T-helper 1 cell treated with Interleukin-12 subunit alpha and Interleukin-12 subunit beta and Interleukin-4 antibody, amounts not matched to agents 30 μg/mL and 1 μg/mL, for 36 hours (primary cell): Measurements from ENCODE around the gene RUFY3.
"Not testable (repeated sequence)": the region's sequence is repeated elsewhere in the genome, so short reads cannot be mapped to it uniquely, and the experiment has no call there.

ENCODE experiments used
- H3K27ac Mint-ChIP-seq: one replicate; pipeline ENCODE4 v1.8.0; 2021; ENCODE audit warnings: mild to moderate bottlenecking, mixed read lengths
- H3K27me3 Mint-ChIP-seq: one replicate; pipeline ENCODE4 v1.8.0; 2021; ENCODE audit warnings: low read depth, mixed read lengths
- H3K36me3 Mint-ChIP-seq: one replicate; pipeline ENCODE4 v1.8.0; 2021; ENCODE audit warnings: low read depth, mixed read lengths
- H3K4me1 Mint-ChIP-seq: one replicate; pipeline ENCODE4 v1.8.0; 2021; ENCODE audit warnings: low read depth, mixed read lengths
- H3K4me3 Mint-ChIP-seq: one replicate; pipeline ENCODE4 v1.8.0; 2021; ENCODE audit warnings: mild to moderate bottlenecking, moderate library complexity, mixed read lengths
- H3K9me3 Mint-ChIP-seq: one replicate; pipeline ENCODE4 v1.8.0; 2021; ENCODE audit warnings: mixed read lengths

Gene RUFY3

DNA sequence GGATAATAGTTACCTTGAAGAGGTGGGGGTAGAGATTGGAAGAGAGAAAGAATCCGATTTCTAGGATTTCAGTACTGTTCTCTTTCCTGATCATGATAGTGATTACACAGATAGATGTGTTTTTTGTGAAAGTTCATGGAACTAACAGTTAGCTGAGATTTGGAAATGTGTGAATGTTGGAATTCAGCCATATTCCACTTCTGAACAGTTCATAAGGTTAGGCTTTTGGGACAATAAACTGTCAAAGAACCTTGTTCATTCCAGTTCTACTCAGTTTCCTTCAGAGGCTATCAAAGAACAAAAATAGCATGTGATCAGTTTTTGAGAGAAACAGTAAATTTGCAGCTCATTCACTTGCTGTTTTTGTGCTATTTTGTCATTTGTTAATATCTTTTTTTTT lies 43.6 kb downstream of the RUFY3 start:
- H3K27ac Mint-ChIP-seq = no peak overlapping the region
- no peaks in the 10 kb centered on the region for H3K27me3 Mint-ChIP-seq
- no peaks in the 10 kb centered on the region for H3K4me1 Mint-ChIP-seq
- no peaks in the 10 kb centered on the region for H3K9me3 Mint-ChIP-seq
- no peak overlapping the region for H3K4me3 Mint-ChIP-seq
- peaks cover 4% of the 10 kb centered on the region for H3K36me3 Mint-ChIP-seq

DNA sequence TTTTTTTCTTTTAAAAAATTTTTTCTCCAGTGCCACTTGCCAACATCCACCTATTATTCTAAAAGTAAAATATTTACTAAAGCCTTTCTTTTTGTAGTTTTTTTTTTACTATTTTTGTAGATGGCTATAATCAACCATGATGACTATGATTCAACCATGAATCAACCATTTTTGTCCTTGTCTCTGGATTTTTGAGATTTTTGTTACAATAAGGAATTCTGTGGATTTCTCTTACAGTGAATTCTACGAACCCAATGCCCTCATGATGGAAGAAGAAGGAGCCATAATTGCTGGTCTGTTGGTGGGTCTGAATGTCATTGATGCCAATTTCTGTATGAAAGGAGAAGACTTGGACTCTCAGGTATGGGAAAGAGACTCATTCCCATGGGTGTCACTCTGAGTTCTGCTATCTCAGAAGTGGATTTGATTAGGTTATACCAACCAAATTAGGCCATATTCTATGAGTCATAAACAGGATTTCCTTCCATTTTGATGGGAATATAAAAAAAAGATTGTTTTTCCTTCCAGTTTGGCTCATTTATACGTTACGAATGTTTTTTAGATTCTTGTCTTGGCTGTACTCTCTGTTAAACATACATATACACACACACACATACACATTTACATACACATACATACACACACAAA lies 46.7 kb downstream of the RUFY3 start:
- peaks cover 4% of the 10 kb centered on the region for H3K36me3 Mint-ChIP-seq
- H3K27me3 Mint-ChIP-seq = no peaks in the 10 kb centered on the region
- H3K4me1 Mint-ChIP-seq = no peaks in the 10 kb centered on the region
- no peak overlapping the region for H3K4me3 Mint-ChIP-seq
- no peaks in the 10 kb centered on the region for H3K9me3 Mint-ChIP-seq
- no peak overlapping the region for H3K27ac Mint-ChIP-seq

DNA sequence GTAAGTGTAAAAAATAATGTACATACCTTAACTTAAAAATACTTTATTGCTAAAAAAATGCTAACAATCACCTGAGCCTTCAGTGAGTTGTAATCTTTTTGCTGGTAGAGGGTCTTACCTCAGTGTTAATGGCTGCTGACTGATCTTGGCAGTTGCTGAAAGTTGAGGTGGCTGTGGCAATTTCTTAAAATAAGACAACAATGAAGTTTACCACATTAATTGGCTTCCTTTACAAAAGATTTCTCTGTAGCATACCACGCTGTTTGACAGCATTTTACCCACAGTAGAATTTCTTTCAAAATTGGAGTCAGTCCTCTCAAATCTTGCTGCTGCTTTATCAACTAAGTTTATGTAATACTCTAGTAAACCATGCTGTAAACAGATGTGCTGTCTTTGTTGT lies 47.6 kb downstream of the RUFY3 start:
- not testable (repeated sequence) for H3K4me1 Mint-ChIP-seq, H3K36me3 Mint-ChIP-seq, H3K27me3 Mint-ChIP-seq, H3K27ac Mint-ChIP-seq, H3K9me3 Mint-ChIP-seq, H3K4me3 Mint-ChIP-seq

DNA sequence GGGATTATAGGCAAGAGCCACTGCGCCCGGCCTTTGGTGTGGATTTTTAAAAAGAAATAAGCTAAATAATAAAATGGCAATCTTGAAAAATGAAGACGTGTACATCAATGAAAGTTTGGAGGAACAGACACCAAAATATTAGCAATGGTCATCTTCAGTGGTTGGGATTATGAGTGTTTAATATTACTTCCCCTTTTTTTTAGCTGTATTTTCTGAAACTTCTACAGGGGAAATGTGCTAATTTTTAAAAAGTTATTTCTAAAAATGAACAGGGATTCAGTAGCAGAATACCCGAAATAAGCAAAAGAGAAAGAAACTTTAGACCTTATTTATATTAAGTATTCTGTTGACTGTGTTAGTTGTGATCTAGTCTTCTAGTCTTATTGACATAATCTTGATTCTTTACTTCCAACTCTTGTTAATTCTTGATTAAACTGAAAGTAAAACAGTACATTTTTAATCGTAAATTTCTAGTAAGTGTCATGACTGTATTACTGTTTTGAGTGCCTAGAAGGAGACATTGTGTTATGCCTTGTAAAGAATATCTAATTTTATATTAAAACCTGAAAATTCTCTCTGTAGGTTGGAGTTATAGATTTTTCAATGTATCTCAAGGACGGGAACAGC lies 51.3 kb downstream of the RUFY3 start:
- Mint-ChIP-seq H3K4me3 (no peak overlapping the region), H3K27me3 (no peaks in the 10 kb centered on the region), H3K4me1 (no peaks in the 10 kb centered on the region), H3K9me3 (no peaks in the 10 kb centered on the region), H3K36me3 (no peaks in the 10 kb centered on the region), H3K27ac (no peak overlapping the region)

DNA sequence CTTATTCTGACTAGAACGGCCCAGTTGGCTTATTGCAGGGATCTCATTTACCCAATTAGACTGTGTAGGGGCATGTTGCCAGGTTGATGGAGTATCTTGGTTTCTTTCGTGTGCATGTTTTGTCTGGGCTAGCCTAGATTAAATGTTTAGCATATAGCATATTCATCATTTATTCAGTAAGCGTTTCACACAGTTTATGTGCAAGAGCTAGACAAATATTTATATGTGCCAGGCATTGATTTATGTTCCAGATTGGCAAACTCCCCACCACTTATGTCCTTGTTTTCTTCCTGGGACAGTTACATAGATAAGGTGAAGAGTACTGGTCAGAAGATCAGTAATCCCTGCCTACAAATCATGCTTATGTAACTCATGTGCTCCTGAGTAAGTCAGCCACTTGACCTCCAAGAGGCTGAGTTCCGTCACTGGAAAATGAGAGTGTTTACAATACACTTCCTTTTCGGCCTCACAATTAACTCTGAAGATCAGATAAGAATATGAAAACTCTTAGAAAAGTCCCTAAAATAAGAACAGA lies 57.2 kb downstream of the RUFY3 start:
- H3K4me3 Mint-ChIP-seq = no peak overlapping the region
- no peaks in the 10 kb centered on the region for H3K4me1 Mint-ChIP-seq
- no peaks in the 10 kb centered on the region for H3K9me3 Mint-ChIP-seq
- H3K27ac Mint-ChIP-seq = no peak overlapping the region
- no peaks in the 10 kb centered on the region for H3K27me3 Mint-ChIP-seq
- H3K36me3 Mint-ChIP-seq = no peaks in the 10 kb centered on the region

DNA sequence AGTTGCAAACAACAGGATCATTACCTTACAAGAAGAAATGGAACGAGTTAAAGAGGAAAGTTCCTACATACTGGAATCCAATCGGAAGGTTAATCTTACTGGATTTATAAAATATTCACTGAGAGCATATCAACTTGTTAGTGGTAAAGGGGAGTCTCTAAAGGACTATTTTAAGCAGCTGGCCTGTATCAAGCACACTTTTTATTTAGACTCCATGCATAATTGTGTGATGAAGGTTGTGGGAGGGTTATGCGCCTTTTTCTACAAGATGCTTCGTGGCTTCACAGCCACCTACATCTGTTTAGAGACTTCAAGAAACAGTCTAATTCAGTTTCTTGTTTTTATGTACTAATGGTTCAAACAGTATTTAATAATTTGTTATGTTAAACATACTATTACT lies 61.3 kb downstream of the RUFY3 start:
- Mint-ChIP-seq H3K36me3 (no peaks in the 10 kb centered on the region), H3K27ac (no peak overlapping the region), H3K4me3 (no peak overlapping the region), H3K4me1 (no peaks in the 10 kb centered on the region), H3K27me3 (no peaks in the 10 kb centered on the region), H3K9me3 (no peaks in the 10 kb centered on the region)

DNA sequence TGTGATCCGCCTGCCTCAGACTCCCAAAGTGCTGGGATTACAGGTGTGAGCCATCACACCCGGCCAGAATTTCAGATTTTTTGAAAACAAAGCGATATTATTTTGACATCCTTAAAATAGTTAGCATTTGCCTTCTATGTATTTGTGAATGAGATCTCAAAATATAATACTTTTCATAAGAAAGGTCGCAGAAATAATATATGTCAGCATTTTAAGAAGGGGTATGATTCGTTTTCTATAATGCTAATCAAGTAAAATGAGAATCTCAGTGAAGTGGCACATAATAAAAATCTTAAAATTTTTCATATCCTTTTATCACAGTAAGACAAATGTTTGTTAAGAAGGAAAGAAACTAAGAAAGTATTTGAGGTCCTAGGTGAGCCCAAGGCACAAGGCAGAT lies 65.7 kb downstream of the RUFY3 start:
- H3K36me3 Mint-ChIP-seq = no peaks in the 10 kb centered on the region
- no peaks in the 10 kb centered on the region for H3K9me3 Mint-ChIP-seq
- no peaks in the 10 kb centered on the region for H3K4me1 Mint-ChIP-seq
- no peaks in the 10 kb centered on the region for H3K27me3 Mint-ChIP-seq
- no peak overlapping the region for H3K27ac Mint-ChIP-seq
- no peak overlapping the region for H3K4me3 Mint-ChIP-seq

DNA sequence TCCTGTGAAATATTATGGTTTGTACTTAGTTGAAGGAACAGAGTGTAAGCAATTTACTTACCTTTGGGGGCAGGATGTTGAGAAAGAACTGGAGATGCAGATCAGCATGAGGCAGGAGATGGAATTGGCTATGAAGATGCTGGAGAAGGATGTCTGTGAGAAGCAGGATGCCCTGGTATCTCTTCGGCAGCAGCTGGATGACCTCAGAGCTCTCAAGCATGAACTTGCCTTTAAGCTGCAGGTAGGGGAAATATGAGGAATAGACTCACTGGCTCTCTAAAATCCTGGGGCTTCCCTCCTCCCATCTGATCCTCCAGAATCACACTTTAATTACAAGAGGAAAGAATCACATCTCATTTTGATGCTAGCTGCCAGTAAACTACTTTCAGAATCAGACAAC lies 67.0 kb downstream of the RUFY3 start:
- no peaks in the 10 kb centered on the region for H3K36me3 Mint-ChIP-seq
- no peaks in the 10 kb centered on the region for H3K27me3 Mint-ChIP-seq
- H3K9me3 Mint-ChIP-seq = no peaks in the 10 kb centered on the region
- H3K4me1 Mint-ChIP-seq = no peaks in the 10 kb centered on the region
- no peak overlapping the region for H3K4me3 Mint-ChIP-seq
- no peak overlapping the region for H3K27ac Mint-ChIP-seq

DNA sequence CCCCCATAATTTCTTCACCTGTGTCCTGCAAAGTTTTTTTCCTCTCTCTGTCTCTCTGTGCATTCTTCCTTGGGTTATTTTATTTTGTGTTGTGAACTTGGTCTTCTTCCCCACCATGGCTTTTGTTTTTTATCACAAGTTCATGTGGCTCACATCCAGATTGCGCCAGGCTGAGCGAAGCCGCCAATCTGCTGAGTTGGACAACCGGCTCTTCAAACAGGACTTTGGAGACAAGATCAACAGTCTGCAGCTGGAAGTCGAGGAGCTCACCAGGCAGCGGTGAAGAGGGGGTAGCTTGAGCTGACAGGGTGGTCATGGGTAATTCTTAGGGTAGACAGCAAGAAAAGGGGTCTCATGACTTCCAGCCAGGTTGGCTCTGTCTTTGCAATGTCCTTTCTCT lies 71.9 kb downstream of the RUFY3 start:
- no peak overlapping the region for H3K27ac Mint-ChIP-seq

DNA sequence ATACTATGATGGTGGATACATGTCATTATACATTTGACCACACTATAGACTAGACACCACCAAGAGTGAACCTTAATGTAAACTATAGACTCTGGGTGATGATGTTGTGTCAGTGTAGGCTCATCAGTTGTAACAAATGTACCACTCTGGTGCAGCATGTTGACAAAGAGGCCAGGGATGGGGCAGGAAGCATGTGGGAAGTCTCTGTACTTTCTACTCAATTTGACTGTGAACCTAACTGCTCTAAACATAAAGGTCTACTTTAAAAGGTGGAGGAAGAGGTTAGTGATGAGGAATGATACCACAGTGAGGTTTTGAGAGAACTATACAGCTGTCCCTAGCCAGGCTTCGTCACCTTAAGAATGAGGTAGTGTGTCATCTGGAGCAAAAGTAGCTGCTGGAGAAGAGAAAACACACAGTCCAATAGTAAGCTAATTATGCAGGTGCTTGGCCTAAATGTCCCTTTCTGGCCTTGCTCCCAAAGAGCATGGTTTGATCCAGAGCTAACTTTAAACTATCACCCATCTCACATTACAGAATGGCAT lies 79.6 kb downstream of the RUFY3 start:
- Mint-ChIP-seq H3K4me3 (no peak overlapping the region), H3K4me1 (peaks cover 15% of the 10 kb centered on the region), H3K27me3 (no peaks in the 10 kb centered on the region), H3K27ac (no peak overlapping the region), H3K9me3 (no peaks in the 10 kb centered on the region), H3K36me3 (peaks cover 4% of the 10 kb centered on the region)

More for the DNA sequence above, 71.9 kb downstream of the RUFY3 start:
- Mint-ChIP-seq H3K36me3 (peaks cover 5% of the 10 kb centered on the region), H3K9me3 (no peaks in the 10 kb centered on the region), H3K27me3 (no peaks in the 10 kb centered on the region), H3K4me1 (no peaks in the 10 kb centered on the region), H3K4me3 (no peak overlapping the region)

DNA sequence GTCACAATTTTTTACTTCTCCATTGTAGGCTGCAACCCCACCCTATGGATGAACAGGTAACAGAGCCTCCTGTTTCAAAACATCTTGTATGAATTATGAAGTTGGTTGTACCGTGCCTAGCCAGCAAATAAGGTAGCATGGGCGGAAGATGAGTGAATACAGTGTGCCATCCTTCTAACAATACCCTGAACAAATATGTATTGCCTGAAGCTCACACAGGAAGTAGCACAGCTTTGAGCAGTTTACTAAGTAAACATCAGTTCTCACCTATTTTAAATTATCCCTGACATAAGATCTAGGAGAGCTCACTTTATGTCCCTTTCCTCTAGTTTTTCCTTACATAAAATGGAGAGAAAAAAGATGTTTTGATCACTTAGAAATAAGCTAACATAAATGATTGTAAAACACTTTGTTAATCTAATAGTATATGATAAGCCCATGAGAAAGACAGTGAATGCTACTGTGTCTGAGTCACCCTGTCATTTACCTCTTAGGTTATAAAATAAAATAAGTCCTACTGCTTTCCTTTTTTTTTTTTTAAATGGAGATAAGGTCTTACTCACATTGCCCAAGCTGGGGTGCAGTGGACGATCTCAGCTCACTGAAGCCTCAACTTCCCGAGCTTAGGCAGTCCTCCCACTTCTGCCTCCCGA lies 81.3 kb downstream of the RUFY3 start:
- Mint-ChIP-seq H3K9me3 (no peaks in the 10 kb centered on the region), H3K27ac (peak overlapping the region; percentile 8), H3K4me1 (peaks cover 15% of the 10 kb centered on the region), H3K4me3 (no peak overlapping the region), H3K36me3 (peaks cover 2% of the 10 kb centered on the region), H3K27me3 (no peaks in the 10 kb centered on the region)

DNA sequence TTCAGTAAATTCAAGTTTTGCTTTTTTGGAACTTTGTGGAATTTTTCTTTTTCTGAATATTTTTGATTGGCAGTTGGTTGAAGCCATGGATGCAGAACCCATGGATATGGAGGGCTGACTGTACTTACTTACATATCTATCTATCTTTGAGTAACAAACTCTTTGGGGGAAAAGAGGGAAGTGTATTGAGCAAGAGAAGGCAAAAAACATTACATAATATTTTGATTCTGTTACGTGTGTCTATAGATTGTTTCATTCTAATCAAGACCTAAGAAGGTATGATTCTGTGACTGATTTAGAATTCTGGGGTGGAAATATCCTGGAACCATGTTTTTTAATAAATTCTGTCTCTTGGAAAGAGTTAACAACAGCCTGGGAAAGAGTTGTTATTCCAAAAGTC lies 86.4 kb downstream of the RUFY3 start:
- H3K27ac Mint-ChIP-seq = no peak overlapping the region
- H3K9me3 Mint-ChIP-seq = no peaks in the 10 kb centered on the region
- H3K36me3 Mint-ChIP-seq = peaks cover 4% of the 10 kb centered on the region
- H3K27me3 Mint-ChIP-seq = no peaks in the 10 kb centered on the region
- H3K4me1 Mint-ChIP-seq = no peaks in the 10 kb centered on the region
- H3K4me3 Mint-ChIP-seq = no peak overlapping the region

DNA sequence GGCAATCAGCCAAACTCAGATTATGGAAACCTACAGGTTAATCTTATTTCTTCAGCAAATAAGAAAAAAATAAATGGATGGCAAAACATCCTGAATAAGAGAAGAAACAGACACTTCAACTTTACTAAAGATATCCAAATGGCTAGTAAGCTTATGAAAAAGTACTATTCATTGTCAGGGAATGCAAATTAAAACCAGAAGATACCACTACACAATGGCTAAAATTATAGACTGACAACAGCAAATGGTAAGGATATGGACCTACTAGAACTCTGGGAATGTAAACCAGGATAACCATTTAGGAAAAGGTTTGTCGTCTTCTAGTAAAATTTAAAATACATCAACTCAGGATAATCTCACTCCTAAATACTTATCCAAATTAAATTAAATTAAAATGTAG lies 93.6 kb downstream of the RUFY3 start:
- no peaks in the 10 kb centered on the region for H3K9me3 Mint-ChIP-seq
- H3K27ac Mint-ChIP-seq = no peak overlapping the region
- H3K36me3 Mint-ChIP-seq = peaks cover 16% of the 10 kb centered on the region
- no peak overlapping the region for H3K4me3 Mint-ChIP-seq
- H3K4me1 Mint-ChIP-seq = peaks cover 7% of the 10 kb centered on the region
- no peaks in the 10 kb centered on the region for H3K27me3 Mint-ChIP-seq

DNA sequence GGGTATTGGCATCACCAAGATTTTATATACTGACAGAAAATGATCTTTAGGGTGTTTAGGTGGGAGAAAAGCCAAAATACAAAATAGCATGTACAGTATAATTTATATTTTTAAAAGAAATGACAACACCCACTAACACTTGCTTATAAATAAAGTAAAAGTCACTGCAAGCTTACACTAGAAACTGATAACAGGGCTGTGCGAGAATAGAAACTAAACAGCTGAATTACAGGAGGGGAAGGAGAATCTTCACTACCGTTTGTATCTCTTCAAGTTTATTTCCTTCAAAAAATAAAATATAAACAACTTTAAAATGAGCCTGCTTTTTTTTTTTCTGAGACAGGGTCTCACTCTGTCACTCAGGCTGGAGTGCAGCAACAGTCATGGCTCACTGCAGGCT lies 95.1 kb downstream of the RUFY3 start:
- no peak overlapping the region for H3K4me3 Mint-ChIP-seq
- H3K27ac Mint-ChIP-seq = no peak overlapping the region
- H3K27me3 Mint-ChIP-seq = no peaks in the 10 kb centered on the region
- H3K36me3 Mint-ChIP-seq = peaks cover 20% of the 10 kb centered on the region
- H3K9me3 Mint-ChIP-seq = no peaks in the 10 kb centered on the region
- H3K4me1 Mint-ChIP-seq = peaks cover 7% of the 10 kb centered on the region
